Stimulated activated CD8-positive, alpha-beta memory T cell treated with anti-CD3 and anti-CD28 coated beads, Interleukin-12 subunit alpha, Interleukin-12 subunit beta, amount 100 ng/mL, for 4 hours (primary cell): ENCODE data around the gene PRRT4.
A peak's percentile ranks its signal among the peaks of the same experiment; 100 is the strongest.

Source experiments
- DNase-seq: peaks from one replicate; pipeline ENCODE4 v3.0.0-alpha.2; 2020; ENCODE audit warnings: low read depth

PRRT4 gene

DNA sequence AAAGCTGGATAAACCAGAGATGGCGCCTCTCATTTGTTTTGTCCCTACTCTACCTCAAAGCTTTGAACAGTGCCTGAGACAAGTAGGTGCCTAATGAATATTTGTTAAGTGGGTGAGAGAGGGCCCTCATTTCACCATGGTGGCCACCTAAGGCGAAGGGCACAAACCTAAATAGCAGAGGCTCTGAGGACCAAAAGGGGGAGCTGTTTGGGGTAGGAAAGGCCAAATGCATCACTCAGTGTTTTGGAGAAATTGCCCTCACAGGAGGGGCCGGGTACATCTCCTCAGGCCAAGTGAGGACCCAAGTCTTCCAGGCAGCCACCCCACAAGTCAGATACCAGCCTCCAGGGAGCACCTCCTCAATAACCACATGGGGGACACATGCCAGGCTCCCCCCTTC, 34.3 kb upstream of the PRRT4 start:
- DNase-seq: no peak

DNA sequence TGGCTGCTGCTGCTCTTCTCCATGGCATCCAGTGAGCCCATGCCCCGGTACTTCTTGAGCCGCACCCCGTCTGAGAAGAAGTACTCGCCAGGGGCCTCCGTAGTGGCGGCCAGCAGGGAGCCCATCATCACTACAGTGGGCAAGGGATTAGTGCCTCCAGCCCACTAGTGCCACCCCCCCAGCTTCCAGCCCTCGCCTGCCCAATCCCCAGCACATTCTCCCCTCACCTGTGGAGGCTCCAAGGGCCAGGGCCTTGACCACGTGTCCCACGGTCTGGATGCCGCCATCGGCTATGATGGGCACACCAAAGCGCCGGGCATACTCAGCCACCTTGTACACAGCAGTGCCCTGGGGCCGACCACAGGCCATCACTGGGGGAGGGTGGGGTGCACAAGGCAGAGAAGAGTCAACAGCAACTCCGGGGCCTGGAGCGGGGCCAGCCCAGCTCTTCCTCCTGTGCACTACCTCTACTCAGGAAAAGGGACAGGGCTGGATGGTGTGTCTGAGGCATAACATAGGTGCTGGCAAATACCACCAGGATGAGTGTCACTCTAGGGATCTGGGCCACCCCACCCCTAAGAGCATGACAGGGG, 33.5 kb upstream of the PRRT4 start:
- no peak for DNase-seq

DNA sequence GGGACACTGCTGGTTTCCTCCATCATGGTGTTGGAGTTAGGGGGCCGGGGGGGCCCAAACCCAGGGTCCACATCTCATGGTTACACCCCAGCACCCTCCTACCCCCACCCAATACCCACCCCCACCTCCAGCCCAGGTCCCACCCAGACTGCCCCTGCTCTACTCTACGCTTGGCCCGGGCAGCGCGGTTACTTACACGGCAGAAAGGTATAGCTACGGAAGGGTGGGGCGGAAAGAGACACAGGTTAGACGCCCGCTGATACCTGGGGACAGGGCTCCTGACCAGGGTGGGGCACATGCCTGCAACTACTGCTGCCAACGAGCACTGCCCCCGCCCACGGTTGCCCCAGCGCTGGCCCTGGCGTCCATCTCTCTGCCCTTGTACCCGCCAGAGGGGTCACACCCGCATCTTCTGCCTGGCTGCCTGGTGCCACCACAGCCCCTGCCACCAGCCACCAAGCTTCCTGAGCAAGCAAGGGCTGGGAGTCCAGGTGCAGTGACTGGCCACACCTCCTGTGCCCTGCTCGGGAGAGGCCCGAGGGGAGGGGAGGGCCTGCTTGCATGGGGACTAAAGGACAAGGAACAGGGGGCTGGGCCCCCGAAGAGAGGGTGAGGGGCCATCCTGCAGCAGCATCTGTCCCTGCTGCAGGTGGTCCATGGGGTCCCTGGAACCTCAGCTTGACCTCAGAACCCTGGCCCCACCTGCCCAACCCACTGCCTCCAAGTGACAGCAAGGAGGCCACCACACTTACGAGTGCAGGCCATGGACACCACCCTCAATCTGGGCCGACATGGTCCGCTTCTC, 32.2 kb upstream of the PRRT4 start:
- no peak for DNase-seq

DNA sequence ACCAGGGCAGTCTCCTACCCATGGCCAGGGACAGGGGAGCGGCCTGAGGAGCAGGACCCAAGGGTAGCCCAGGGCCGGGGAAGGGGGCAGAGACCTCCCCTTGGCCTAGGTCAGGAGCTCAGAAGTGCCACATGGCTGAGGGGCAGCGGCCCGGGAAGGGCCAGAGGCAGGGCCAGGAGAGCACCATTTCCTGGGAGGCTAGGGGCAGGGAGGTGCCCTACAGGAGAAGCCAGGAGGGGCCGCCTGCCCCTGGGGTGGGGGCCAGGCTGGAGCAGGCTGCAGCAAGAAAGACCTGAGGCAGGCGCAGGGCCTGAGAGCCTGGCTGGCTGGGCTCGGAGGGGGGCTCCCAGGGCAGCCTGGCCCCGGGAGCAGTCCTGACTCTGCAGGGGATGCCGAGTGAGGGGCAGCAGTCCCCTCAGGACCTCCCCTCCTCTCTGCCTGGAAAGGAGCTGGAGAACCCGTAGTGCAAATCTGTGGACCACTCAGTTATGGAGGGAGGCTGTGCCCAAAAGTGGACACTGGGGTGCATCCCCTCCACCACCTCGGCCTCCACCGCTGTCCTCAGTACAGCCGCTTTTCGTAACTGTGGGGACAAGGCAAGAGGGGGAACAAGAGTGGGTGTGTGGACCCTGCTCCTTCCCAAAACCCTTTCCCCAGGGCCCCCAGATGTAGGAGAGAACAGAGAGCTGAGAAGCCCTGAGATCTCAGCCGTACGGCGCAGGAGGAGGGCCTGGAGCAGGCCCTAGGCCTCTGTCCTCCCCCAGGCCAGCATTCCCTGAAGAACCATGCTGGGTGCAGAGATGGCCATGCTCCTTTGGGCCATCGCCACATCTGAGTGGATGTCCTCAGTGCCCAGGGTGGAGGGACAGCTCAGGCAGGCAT, 31.2 kb upstream of the PRRT4 start:
- no peak for DNase-seq

DNA sequence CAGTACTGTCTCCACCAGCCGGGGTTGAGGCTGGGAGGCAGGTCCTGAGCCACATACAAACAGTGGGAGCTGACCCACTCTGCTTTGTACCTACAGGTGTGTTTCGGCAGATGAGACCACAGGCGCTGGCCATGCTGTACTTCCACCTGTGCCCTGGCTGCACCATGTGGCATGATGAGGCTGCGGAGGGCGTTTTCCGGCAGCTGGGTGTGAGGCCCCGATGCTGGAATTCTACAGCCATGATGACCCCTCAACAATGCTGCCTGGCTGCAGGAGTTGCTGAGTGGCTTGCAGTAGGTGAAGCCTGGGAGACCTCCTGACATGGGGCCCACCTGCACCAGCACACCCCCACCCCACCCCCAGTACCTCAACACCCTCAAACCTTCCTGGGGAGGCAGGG, 30.3 kb upstream of the PRRT4 start:
- DNase-seq: no peak

DNA sequence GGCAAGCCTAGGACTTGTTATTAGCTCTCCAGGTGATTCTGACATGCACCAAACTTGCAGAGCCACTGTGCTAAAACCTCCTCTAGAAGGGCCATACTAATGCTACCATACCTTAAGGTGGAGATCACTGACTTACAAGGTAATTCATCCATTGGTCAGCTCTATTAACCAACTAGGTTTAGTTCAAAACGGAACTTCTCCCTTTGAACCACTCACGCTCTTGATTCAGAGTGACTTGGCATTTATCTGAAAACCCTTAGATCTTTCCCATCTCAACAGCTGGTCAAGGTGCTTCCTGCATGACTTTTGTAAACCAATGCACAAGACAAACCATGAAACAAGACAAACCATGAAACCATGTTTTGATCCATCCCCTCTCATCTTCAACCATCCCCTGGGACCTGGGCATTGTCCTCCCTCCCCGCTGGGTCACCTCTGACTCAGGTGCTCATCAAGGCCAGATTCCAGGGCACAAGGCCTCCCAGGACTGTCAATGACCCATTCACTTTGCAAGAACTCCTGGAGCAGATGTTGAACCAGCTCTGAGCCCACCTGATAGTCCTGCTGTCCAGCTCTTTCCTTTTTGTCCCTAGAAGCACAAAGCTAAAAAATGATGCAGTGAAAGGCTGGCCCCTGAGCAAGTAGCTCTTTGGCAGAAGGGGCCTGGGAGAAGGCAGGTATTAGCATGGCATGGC, 29.5 kb upstream of the PRRT4 start:
- no peak for DNase-seq

DNA sequence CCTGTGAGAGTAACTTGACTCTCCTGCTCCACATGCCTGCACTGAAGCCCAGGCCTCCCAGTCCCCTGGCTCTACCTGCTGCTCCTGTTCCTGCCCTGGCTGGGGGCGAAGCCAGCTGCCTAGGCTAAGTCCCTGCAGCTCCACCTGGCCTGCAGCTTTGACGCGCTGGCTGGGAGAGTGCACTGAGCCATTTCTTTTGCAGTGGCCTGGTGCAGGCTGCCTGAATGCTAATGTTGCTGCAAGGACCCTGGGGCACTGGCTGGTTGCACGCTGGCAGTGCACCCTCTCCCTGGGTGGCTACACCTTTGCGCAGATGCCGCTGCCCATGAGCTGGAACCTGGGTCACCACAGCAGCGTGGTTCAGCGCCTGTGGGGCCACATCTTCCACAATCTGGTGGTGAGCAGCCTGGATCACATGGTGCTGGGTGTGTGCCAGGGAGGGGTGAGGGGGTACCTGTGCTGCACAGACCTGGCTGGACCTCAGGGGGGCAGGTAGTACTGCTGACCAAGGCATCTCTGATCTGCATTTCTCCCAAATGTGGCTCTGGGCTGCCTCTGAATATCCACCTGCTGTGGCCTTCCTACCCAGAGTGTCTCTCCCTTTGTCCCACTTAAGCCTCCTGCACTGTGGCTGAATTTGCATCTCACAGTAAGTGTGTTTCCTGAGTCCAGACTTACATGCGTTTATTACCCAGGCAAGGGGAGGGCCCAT, 28.3 kb upstream of the PRRT4 start:
- no peak for DNase-seq

DNA sequence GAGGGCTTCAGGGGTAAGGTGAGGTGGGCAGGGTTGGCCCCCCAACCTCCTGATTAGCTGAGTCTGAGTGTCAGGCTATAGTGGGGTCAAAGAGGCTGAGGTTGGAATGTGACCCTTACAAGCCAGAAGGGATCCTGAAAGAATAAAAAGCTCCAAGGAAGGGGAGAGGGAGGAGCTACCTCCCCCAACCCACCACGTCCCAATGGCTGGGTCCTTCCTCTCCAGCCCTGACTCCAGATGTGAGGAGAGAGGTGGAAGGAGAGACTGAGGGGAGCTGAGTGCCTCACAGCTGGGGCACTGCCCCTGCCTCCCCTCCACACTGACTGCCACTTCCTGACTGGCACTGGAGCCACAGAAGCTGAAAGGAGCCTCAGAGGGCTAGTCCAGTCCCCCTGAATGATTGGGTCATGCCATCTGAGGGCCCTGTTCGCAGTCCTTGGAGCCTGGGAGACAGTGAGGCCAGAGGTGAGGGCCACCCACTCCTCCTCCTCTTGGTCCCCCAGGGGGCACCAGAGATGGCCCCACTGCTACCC, 27.7 kb upstream of the PRRT4 start:
- DNase-seq: no peak

DNA sequence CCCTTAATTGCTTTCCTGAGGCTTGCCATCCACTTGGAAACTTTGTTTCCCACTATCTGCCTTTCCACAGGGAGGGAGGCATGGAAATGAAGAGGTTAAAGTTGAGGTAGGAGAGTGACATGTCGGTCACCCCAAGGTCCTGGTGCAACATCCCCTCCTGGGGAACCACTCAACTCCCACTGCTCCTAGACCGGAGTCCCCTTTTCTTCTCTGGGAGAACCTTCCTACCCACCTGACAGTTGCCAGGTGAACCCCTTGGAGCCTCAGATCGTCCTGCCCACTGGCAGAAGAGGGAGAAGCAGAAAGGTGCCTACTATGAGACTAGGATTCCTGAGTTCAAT, 26.6 kb upstream of the PRRT4 start:
- DNase-seq: no peak

DNA sequence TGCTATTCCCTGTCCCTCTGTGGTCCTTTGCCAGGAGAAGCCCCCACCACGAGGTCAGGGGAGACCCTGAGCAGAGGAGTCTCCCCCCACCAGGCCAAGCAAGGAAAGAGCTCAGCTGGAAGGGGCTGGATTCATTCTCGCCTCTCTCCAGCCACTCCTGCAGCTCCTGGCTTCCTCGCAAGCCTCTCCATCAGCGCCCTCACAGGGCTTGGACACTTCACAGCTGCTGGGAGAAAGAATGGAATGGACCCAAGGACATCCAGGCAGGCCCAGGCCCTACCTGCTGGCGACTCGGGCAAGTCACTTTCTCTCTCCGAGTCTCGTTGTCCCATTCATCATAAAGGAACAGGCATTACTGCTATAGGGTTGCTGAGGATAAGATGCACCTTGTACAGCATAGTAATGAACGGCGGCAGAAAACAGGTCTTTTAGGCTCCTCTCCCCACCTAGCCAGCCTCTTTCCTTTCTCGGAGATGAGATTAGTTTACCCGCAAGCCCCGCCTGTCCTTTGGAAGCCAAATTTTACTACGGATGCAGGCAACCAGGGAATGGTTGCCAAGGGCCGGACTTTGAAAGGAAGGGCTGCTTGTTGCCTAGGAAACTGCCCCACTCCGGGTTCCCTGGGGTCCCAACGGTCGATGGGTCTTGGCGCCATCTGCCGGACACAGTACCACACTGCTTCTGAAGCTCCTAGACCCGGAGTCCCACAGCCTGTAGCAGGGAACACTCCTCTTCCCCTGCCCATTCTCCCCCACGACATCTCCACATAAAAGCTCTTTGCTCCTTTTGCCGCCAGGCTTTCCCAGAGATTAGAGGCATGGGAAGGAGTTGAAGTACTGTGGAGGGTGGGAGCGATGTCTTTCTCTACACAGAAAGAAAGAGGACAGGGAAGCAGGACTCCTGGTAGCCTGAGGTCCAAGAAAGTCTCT, 26.0 kb upstream of the PRRT4 start:
- DNase-seq: peak; percentile 40

DNA sequence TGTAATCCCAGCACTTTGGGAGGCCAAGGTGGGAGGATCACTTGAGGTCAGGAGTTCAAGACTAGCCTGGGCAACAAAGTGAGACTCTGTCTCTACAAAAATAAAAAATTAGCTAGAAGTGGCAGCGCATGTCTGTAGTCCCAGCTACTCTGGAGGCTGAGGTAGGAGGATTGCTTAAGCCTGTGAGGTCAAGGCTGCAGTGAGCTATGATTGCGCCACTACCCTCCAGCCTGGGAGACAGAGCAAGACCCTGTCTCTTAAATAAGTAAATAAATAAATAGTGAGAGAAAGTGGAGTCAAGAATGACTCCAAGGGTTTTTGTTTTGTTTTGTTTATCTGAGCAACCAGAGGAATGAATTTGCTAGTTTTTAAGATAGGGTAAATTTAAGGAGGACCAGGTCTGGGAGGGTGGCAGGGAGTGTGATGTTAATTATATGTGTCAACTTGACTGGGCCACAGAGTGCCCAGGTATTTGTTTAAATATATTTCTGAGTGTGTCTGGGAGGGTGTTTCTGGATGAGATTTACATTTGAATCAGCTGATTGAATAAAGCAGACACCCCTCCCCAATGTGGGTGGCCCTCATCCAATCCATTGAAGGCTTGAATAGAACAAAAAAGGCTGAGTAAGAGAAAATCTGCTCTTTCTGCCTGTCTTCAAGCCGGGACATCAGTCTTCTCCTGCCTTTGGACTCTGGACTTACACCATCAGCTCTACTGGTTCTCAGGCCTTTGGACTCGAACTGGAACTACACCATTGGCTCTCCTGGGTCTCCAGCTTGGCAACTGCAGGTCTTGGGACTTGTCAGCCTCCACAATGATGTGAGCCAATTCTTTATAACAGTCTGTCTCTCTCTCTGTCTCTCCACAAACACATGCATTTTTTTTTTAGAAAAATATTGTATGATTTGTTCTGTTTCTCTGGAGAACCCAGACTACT, 24.8 kb upstream of the PRRT4 start:
- no peak for DNase-seq

DNA sequence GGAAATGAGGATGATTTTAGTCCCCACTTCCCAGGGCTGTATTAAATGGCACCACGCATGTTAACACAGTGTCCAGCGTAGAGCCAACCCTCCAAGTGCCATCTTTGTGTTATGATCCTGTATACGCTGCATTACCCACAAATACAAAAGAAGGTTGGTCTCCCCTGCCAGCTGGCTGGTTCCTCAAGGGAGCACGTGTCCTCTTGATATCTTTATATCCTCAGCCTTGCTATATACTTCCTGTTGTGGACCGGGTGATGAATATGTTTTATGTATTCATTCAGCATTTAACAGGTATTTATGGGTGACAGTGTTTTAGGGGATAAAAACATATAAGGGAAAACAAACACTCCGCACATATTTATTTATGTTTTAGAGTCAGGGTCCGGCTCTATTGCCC, 23.2 kb upstream of the PRRT4 start:
- DNase-seq: no peak

DNA sequence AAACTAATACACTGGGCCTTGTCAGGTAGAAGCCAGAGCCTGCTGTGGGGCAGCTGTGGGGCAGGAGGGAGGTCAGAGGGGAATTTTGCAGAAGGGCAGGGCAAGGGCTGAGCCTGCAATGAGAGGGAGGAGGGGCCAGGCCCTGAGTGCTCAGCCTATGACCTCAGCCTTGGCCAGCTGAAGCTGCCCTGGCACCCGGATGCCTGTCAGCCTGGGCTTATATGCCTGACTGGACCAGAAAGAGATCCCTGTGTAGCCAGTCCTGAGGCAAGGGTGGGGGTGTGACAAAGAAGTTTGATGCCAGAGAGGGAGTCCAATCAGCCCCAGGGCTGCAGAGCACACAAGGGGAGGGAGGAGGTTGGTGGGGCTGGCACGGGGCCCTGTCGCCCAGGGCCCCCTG, 22.3 kb upstream of the PRRT4 start:
- no peak for DNase-seq

DNA sequence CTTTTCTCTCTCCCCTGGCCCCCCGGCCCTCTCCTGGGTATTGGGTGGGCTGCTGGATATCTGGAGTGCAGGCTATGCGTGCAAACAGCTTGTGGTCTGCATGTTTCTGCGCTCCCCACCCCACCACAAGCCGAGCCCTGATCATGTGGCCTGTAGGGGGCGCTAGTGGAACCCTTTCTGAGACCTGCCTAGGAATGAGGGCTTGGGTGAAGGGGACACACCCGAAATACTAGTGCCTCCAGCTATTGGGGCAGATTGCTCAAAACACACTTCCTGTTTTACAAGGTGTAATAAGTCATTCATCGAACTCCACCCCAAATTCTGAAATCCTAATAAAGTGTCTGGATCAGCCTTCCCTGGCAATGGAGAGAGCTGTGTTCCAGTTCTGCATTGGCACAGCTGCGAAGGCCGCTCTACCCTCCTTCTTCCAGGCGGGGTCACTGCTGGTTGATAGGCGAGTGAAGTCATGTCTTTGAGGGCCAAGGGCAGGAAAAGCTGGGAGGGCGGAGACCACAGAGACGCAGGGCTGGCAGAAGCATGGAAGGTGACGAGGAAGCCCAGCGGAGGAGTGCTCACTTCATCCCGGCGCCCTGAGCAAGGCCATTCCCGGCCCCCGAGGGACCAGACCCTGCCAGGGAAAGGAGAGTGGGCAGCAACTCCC, 19.8 kb upstream of the PRRT4 start:
- DNase-seq: no peak

DNA sequence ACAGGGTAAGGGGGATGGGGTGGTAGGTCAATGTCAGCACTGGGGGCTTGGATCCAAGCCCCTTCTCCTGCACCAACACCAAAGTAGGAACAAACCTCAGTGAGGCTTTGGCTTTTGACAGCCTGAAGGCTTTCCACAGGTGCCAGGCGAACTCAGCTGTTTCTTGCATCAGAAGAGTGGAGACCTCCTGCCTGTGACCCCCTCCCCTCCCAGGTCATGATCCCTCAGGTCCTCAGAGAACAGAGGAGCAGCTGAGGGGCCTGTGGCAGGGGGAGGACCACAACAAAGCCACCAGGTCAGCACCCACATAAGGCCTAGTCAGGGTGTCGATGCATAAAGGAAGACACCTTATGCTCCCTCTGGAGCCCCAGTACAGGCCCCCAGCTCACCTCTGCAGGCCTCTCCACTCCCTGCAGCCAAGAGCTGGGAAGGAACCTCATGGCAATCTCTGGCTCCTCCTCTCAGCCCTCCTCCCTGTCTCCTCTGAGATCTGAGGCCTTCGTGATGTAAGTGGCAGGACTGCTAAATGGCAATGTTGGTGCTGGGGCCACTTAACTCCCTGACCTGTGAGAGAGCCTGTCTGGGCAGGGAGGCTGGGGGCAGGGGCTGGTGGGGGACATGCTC, 19.1 kb upstream of the PRRT4 start:
- no peak for DNase-seq

DNA sequence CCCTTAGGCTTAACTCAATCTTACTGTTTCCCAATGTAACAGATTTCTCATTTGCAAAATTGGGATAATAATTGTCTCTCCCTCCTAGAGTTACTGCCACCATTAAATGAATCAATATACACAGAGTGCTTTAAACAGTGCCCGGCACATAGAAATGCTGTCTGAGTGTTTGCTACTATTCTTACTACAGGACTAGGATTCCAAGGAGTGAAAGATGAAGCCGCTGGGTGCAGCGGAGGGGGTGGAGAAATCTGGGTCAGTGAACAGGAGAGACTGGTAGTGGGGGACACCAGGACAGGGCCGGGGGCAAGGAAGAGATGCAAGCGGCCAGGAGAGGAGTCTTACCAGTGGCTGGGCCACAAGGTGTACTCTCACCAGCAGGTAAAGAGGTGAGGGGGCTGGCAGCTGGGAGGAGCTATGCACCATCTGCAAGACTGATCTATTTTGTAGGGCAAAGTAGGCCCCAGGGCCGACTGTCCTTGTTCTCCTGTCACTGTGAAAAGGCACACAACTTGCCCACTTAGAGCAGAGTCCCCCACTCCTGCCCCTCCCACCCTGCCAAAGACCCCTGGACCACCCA, 18.5 kb upstream of the PRRT4 start:
- no peak for DNase-seq

DNA sequence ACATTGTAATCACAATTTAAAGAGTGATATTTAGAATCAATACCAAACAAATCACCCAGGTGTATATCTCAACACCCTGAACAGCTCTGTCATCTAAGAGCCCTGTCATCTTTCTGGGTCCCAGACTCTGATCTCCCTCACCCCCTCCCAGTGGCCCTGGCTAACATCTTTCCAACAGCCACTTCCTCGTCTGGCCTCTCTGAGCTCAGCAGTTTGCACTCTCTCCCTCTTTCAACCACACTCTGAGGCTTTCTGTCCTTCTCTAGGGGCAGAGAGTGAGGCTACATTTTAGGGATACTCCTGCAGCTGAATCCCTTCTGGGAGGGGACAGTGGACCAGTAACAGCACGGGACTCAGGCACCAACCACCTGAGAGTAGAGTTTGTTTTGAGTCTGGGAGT, 17.1 kb upstream of the PRRT4 start:
- no peak for DNase-seq

DNA sequence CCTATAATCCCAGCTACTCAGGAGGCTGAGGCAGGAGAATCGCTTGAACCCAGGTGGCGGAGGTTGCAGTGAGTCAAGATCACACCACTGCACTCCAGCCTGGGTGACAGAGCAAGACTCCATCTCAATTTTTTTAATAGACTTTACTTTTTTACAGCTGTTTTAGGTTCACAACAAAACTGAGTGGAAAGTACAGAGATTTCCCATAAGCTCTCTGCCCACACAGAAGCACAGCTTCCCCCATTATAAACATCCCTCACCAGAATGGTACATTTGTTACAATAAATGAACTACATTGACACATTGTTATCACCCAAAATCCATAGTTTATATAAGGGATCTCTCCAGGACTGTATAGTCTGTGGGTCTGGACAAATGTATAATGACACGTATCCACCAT, 14.6 kb upstream of the PRRT4 start:
- no peak for DNase-seq
